Activated B cell treated with CpG ODN at 0.5 μM for 24 hours (primary cell): ENCODE measurements around the gene CLNK. TPM values are rescaled to one million over a fixed set of nuclear protein-coding genes. Genes with fewer than 3 reads are reported as not detected.

Experiments used
- ATAC-seq: fragments of 200-7000 bp; cut with Tn5 transposase; one replicate; pipeline ENCODE4 v1.10.0; 2021; ENCODE audit warnings: low read depth, mild to moderate bottlenecking, moderate library complexity
- CTCF ChIA-PET: fragments of 350-600 bp; sonication (Branson Sonifier 250); formaldehyde crosslinking; loops from one replicate; lab custom pipeline; 2021; ENCODE audit warnings: antibody characterized with exemption; lab: Charles Lee
- POLR2A ChIA-PET: fragments of 350-600 bp; sonication (Branson Sonifier 250); formaldehyde crosslinking; loops from one replicate; lab custom pipeline; 2021; ENCODE audit warnings: antibody characterized with exemption; lab: Charles Lee
- DNase-seq: peaks from one replicate; pipeline ENCODE4 v3.0.0; 2022
- H3K27ac Mint-ChIP-seq: one replicate; pipeline ENCODE4 v1.8.0; 2020; ENCODE audit warnings: mixed read lengths
- H3K27me3 Mint-ChIP-seq: one replicate; pipeline ENCODE4 v1.8.0; 2021; ENCODE audit warnings: mixed read lengths
- H3K36me3 Mint-ChIP-seq: one replicate; pipeline ENCODE4 v1.8.0; 2021; ENCODE audit warnings: low read depth, mixed read lengths
- H3K4me1 Mint-ChIP-seq: one replicate; pipeline ENCODE4 v1.8.0; 2021; ENCODE audit warnings: mixed read lengths
- H3K4me3 Mint-ChIP-seq: one replicate; pipeline ENCODE4 v1.8.0; 2020; ENCODE audit warnings: mild to moderate bottlenecking, mixed read lengths
- H3K9me3 Mint-ChIP-seq: one replicate; pipeline ENCODE4 v1.8.0; 2020; ENCODE audit warnings: mixed read lengths
- CTCF ChIP-seq: fragments of 200-600 bp; IDR thresholded peaks from one replicate; pipeline ENCODE4 v1.8.0; 2022; ENCODE audit warnings: antibody characterized with exemption, mild to moderate bottlenecking
- intact Hi-C: fragments of 100-400 bp; cut with micrococcal nuclease; formaldehyde crosslinking; loops from one replicate; pipeline ENCODE4 v1.15.1; 2024
- total RNA-seq: library from RNA; stranded (reverse); gene quantifications from 2 replicates; pipeline ENCODE4 v1.2.3, GENCODE V29; 2022

The CLNK gene
- total RNA-seq, 1 donor from 2014 or later, result 0.58 TPM

- ChIA-PET POLR2A (no interaction called here), CTCF (no interaction called here)
- intact Hi-C loops, result no loop called here
- ATAC-seq (no peak), DNase-seq (no peak)
- Mint-ChIP-seq H3K27me3 (no peaks in the 10 kb centered on the region), H3K4me3 (no peak overlapping the region), H3K36me3 (no peaks in the 10 kb centered on the region), H3K27ac (no peak overlapping the region), H3K4me1 (peaks cover 64% of the 10 kb centered on the region), H3K9me3 (peaks cover 4% of the 10 kb centered on the region)
- no peak for TF ChIP-seq CTCF
Observed at GRCh38 chr4:10728016-10728415, 43.4 kb upstream of the CLNK start.

- H3K9me3 Mint-ChIP-seq, result peaks cover 6% of the 10 kb centered on the region
- intact Hi-C loops, result no loop called here
- no peaks in the 10 kb centered on the region for H3K27me3 Mint-ChIP-seq
- DNase-seq (no peak), ATAC-seq (peak; percentile 36)
- no peaks in the 10 kb centered on the region for H3K36me3 Mint-ChIP-seq
- H3K4me3 Mint-ChIP-seq, result no peak overlapping the region
- CTCF ChIA-PET, result no interaction called here
- POLR2A ChIA-PET, result no interaction called here
- H3K27ac Mint-ChIP-seq, result peak overlapping the region; percentile 51
- TF ChIP-seq CTCF, result no peak
- H3K4me1 Mint-ChIP-seq, result peaks cover 64% of the 10 kb centered on the region
Observed at GRCh38 chr4:10727140-10727880, 42.7 kb upstream of the CLNK start.

GRCh38 chr4:10722957-10723356 lies 38.4 kb upstream of the CLNK start:
- H3K4me3 Mint-ChIP-seq, result no peak overlapping the region
- no peak for DNase-seq
- POLR2A ChIA-PET, result no interaction called here
- H3K9me3 Mint-ChIP-seq, result peaks cover 3% of the 10 kb centered on the region
- no peak for TF ChIP-seq CTCF
- H3K27ac Mint-ChIP-seq, result peak overlapping the region; percentile 30
- CTCF ChIA-PET, result no interaction called here
- H3K4me1 Mint-ChIP-seq, result peaks cover 43% of the 10 kb centered on the region
- peak; percentile 83 for ATAC-seq
- intact Hi-C loops, result loop anchor here (2.0 kb wide), 1 partner anchor 20 kb away; no protein-coding TSS in a partner anchor
- no peaks in the 10 kb centered on the region for H3K36me3 Mint-ChIP-seq
- no peaks in the 10 kb centered on the region for H3K27me3 Mint-ChIP-seq

- no peak for DNase-seq
- no peak overlapping the region for H3K4me3 Mint-ChIP-seq
- no peak for TF ChIP-seq CTCF
- no peak overlapping the region for H3K27ac Mint-ChIP-seq
- intact Hi-C loops, result loop anchor here (2.0 kb wide), 1 partner anchor 21 kb away; no protein-coding TSS in a partner anchor
- no peaks in the 10 kb centered on the region for H3K36me3 Mint-ChIP-seq
- ChIA-PET CTCF (no interaction called here), POLR2A (no interaction called here)
- peaks cover 3% of the 10 kb centered on the region for H3K9me3 Mint-ChIP-seq
- H3K4me1 Mint-ChIP-seq, result peaks cover 30% of the 10 kb centered on the region
- no peaks in the 10 kb centered on the region for H3K27me3 Mint-ChIP-seq
- no peak for ATAC-seq
Observed at GRCh38 chr4:10721616-10722015, 37.0 kb upstream of the CLNK start.

GRCh38 chr4:10716163-10716562 lies 31.6 kb upstream of the CLNK start:
- CTCF ChIA-PET, result interaction anchor here (0.6 kb wide), 1 partner anchor 12 kb away, joined by 3 read pairs; no protein-coding TSS in a partner anchor
- POLR2A ChIA-PET, result no interaction called here
- ATAC-seq, result no peak

More at GRCh38 chr4:10716163-10716562, 31.6 kb upstream of the CLNK start:
- H3K4me3 Mint-ChIP-seq, result no peak overlapping the region
- no peak for DNase-seq
- intact Hi-C loops, result no loop called here
- no peak overlapping the region for H3K27ac Mint-ChIP-seq
- no peak for TF ChIP-seq CTCF
- H3K4me1 Mint-ChIP-seq, result peaks cover 4% of the 10 kb centered on the region
- H3K9me3 Mint-ChIP-seq, result no peaks in the 10 kb centered on the region
- H3K27me3 Mint-ChIP-seq, result no peaks in the 10 kb centered on the region
- no peaks in the 10 kb centered on the region for H3K36me3 Mint-ChIP-seq
